HepG2 (cell line): ENCODE data around the gene SLC23A2. TPM values are rescaled to one million over a fixed set of nuclear protein-coding genes. Genes with fewer than 3 reads are reported as not detected.
A peak's percentile ranks its signal among the peaks of the same experiment; 100 is the strongest.

Experiments used
- ATAC-seq: fragments of 200-7000 bp; cut with Tn5 transposase; 3 replicates; pipeline ENCODE4 v1.9.1; 2020; ENCODE audit warnings: mild to moderate bottlenecking, moderate library complexity
- BruUV-seq: library from RNA; stranded (reverse); fragments of 400-500 nt; replicated peaks from 2 replicates; lab custom pipeline; 2021; lab: Mats Ljungman, UMichigan
- CTCF ChIA-PET: fragments of 300-600 bp; formaldehyde crosslinking; extraction: SDS; loops from one replicate; lab custom pipeline; 2021; ENCODE audit warnings: low total read pairs, inconsistent platforms, low intra/inter-chr PET ratio; lab: Yijun Ruan, JAX
- POLR2A ChIA-PET: fragments of 350-600 bp; sonication (Branson Sonifier 250); formaldehyde crosslinking; loops from one replicate; lab custom pipeline; 2020; ENCODE audit warnings: antibody characterized with exemption, inconsistent platforms; lab: Yijun Ruan, JAX
- DNase-seq: peaks from one replicate; pipeline ENCODE4 v3.0.0-alpha.2; 2015; ENCODE audit warnings: low spot score
- FAIRE-seq: peaks from 3 replicates; lab custom pipeline; 2011; peaks lifted over from hg19 to GRCh38; lab: Jason Lieb, UNC
- H2AFZ ChIP-seq: one replicate; pipeline ENCODE4 v1.6.1; 2011; ENCODE audit warnings: low read length, inconsistent platforms
- H3K27ac ChIP-seq: fragments of 300-600 bp; 3 replicates; pipeline ENCODE4 v1.8.0; 2011; ENCODE audit warnings: mixed run types, mild to moderate bottlenecking, mixed read lengths, low read length, inconsistent platforms; ENCODE audit not compliant: insufficient read depth; ENCODE audit errors: extremely low read length
- H3K27me3 ChIP-seq, 2 experiments: fragments of 200-600 bp in 1 of 2; 2 replicates in 1 of 2; 3 replicates in 1 of 2; pipeline versions ENCODE4 v1.6.0 to v1.8.0; 2011; ENCODE audit warnings: low read length in 2 of 2, mild to moderate bottlenecking in 2 of 2, moderate library complexity in 2 of 2, inconsistent platforms in 1 of 2; ENCODE audit not compliant: insufficient read depth in 2 of 2, control insufficient read depth in 1 of 2
- H3K36me3 ChIP-seq, 2 experiments: fragments of 200-600 bp in 1 of 2; replicated peaks in 1 of 2; 2 replicates in 1 of 2; 3 replicates in 1 of 2; pipeline versions ENCODE4 v1.5.1 to v1.8.0; 2011; ENCODE audit warnings: low read length in 2 of 2, inconsistent platforms in 1 of 2; ENCODE audit not compliant: insufficient read depth in 2 of 2, control insufficient read depth in 1 of 2
- H3K4me1 ChIP-seq: 2 replicates; pipeline ENCODE4 v1.5.1; 2012; ENCODE audit warnings: low read length, inconsistent platforms; ENCODE audit not compliant: insufficient read depth
- H3K4me2 ChIP-seq: 2 replicates; pipeline ENCODE4 v1.6.0; 2011; ENCODE audit warnings: low read depth, low read length, inconsistent platforms
- H3K4me3 ChIP-seq, 3 experiments: fragments of 200-600 bp in 1 of 3; sonication (generic), shearing (Covaris generic) in 1 of 3; replicated peaks in 1 of 3; 2 replicates each; pipeline ENCODE4 v1.5.1; 2011 to 2016; ENCODE audit warnings: low read length in 3 of 3, inconsistent platforms in 2 of 3, low read depth in 2 of 3, mild to moderate bottlenecking in 2 of 3, control low read depth in 1 of 3, mixed read lengths in 1 of 3; ENCODE audit not compliant: insufficient read depth in 1 of 3
- H3K79me2 ChIP-seq: one replicate; pipeline ENCODE4 v1.6.1; 2011; ENCODE audit warnings: low read length, inconsistent platforms; ENCODE audit not compliant: insufficient read depth
- H3K9ac ChIP-seq: 2 replicates; pipeline ENCODE4 v1.6.0; 2011; ENCODE audit warnings: mild to moderate bottlenecking, low read depth, low read length, inconsistent platforms; ENCODE audit not compliant: insufficient read depth
- H3K9me3 ChIP-seq: 2 replicates; pipeline ENCODE4 v1.5.1; 2012; ENCODE audit warnings: mild to moderate bottlenecking, low read length
- H4K20me1 ChIP-seq: 2 replicates; pipeline ENCODE4 v1.6.0; 2011; ENCODE audit warnings: inconsistent platforms, mild to moderate bottlenecking, low read length, moderate library complexity; ENCODE audit not compliant: insufficient read depth
- ATF5 ChIP-seq: sonication (generic); formaldehyde crosslinking; IDR thresholded peaks from 2 replicates; pipeline ENCODE4 v1.4.0; 2020; ENCODE audit warnings: mild to moderate bottlenecking, low read depth, missing genetic modification reagents
- DBP ChIP-seq: sonication (generic); formaldehyde crosslinking; IDR thresholded peaks from 2 replicates; pipeline ENCODE4 v1.4.0; 2020; ENCODE audit warnings: missing genetic modification reagents; ENCODE audit errors: not compliant biosample characterization
- GZF1 ChIP-seq: sonication (generic); formaldehyde crosslinking; IDR thresholded peaks from 2 replicates; pipeline ENCODE4 v1.5.1; 2020; ENCODE audit warnings: mild to moderate bottlenecking, missing genetic modification reagents
- HNF1B ChIP-seq: sonication (generic); formaldehyde crosslinking; IDR thresholded peaks from 2 replicates; pipeline ENCODE4 v1.5.1; 2020; ENCODE audit warnings: mild to moderate bottlenecking, moderate library complexity, missing genetic modification reagents
- HNRNPK ChIP-seq: fragments of 200-400 bp; formaldehyde crosslinking; IDR thresholded peaks from 2 replicates; pipeline ENCODE4 v1.6.1; 2018; ENCODE audit warnings: low read length, low read depth, moderate library complexity, mild to moderate bottlenecking; ENCODE audit not compliant: poor library complexity, severe bottlenecking
- KLF12 ChIP-seq: sonication (generic); formaldehyde crosslinking; IDR thresholded peaks from 2 replicates; pipeline ENCODE4 v1.4.0; 2020; ENCODE audit warnings: missing genetic modification reagents, borderline replicate concordance
- MEIS1 ChIP-seq: sonication (generic); formaldehyde crosslinking; IDR thresholded peaks from 2 replicates; pipeline ENCODE4 v1.9.0; 2021; ENCODE audit warnings: mild to moderate bottlenecking, missing genetic modification reagents, moderate library complexity, borderline replicate concordance
- MTF2 ChIP-seq: sonication (generic); formaldehyde crosslinking; IDR thresholded peaks from 2 replicates; pipeline ENCODE4 v1.5.0; 2020; ENCODE audit warnings: missing genetic modification reagents, borderline replicate concordance
- PRPF4 ChIP-seq: fragments of 200-400 bp; formaldehyde crosslinking; IDR thresholded peaks from 2 replicates; pipeline ENCODE4 v1.6.1; 2016; ENCODE audit warnings: low read length, low read depth; ENCODE audit not compliant: poor library complexity, severe bottlenecking
- STAT5B ChIP-seq: sonication (generic); formaldehyde crosslinking; IDR thresholded peaks from 2 replicates; pipeline ENCODE4 v1.4.0; 2020; ENCODE audit warnings: missing genetic modification reagents
- THAP11 ChIP-seq: IDR thresholded peaks from 2 replicates; pipeline ENCODE4 v1.6.1; 2016; ENCODE audit warnings: missing biosample characterization, missing genetic modification reagents
- THAP8 ChIP-seq: sonication (generic); formaldehyde crosslinking; IDR thresholded peaks from 2 replicates; pipeline ENCODE4 v1.5.1; 2020; ENCODE audit warnings: missing genetic modification reagents, mild to moderate bottlenecking, borderline replicate concordance
- ZBTB21 ChIP-seq: sonication (generic); formaldehyde crosslinking; IDR thresholded peaks from 2 replicates; pipeline ENCODE4 v1.4.0; 2020; ENCODE audit warnings: missing genetic modification reagents
- ZNF331 ChIP-seq: sonication (generic); formaldehyde crosslinking; IDR thresholded peaks from 2 replicates; pipeline ENCODE4 v1.4.0; 2020; ENCODE audit warnings: missing genetic modification reagents
- ZNF484 ChIP-seq: sonication (generic); formaldehyde crosslinking; IDR thresholded peaks from 2 replicates; pipeline ENCODE4 v1.5.1; 2020; ENCODE audit warnings: mild to moderate bottlenecking, low read depth, missing genetic modification reagents, borderline replicate concordance
- ZNF549 ChIP-seq: sonication (generic); formaldehyde crosslinking; IDR thresholded peaks from 2 replicates; pipeline ENCODE4 v1.5.0; 2020; ENCODE audit warnings: missing genetic modification reagents
- ZNF577 ChIP-seq: sonication (generic); formaldehyde crosslinking; IDR thresholded peaks from 2 replicates; pipeline ENCODE4 v1.4.0; 2020; ENCODE audit warnings: mild to moderate bottlenecking, low read depth, missing genetic modification reagents, borderline replicate concordance
- ZNF788 ChIP-seq: sonication (generic); formaldehyde crosslinking; IDR thresholded peaks from 2 replicates; pipeline ENCODE4 v1.5.0; 2020; ENCODE audit warnings: mild to moderate bottlenecking, missing genetic modification reagents, borderline replicate concordance
- WGBS: methylation state at CpG from one replicate; pipeline ENCODE4 v1.1.6; 2017; ENCODE audit warnings: low lambda C conversion rate; 5-methylcytosine and 5-hydroxymethylcytosine counted together
- in situ Hi-C: cut with HindIII; loops from 2 replicates; pipeline ENCODE4 v1.10.0; 2017; ENCODE audit warnings: low pct_unique_long_range_greater_than_20kb; ENCODE audit not compliant: extremely low pct_ligation_motif_present
- intact Hi-C: fragments of 100-400 bp; cut with micrococcal nuclease; formaldehyde crosslinking; loops from one replicate; pipeline ENCODE4 v1.10.0; 2022; ENCODE audit not compliant: unreplicated experiment
- polyA plus RNA-seq, 8 experiments: library from polyadenylated mRNA; depleted of rRNA in 3 of 8; stranded (reverse) in 7 of 8; unstranded in 1 of 8; fragments of >200 nt; fragmentation: Illumina TruSeq in 4 of 8; extraction: Trizol in 4 of 8; gene quantifications; 2 replicates each; pipeline versions ENCODE4 v1.2.1 to v1.2.3, GENCODE V29; 2011 to 2016; ENCODE audit warnings: low read depth in 4 of 8, missing spikeins in 1 of 8, mixed read lengths in 1 of 8; ENCODE audit not compliant: insufficient read depth in 1 of 8
- total RNA-seq, 5 experiments: library from RNA; depleted of rRNA; stranded (reverse); fragments of >200 nt; fragmentation: Illumina TruSeq; extraction: Trizol; gene quantifications; 2 replicates each; pipeline ENCODE4 v1.2.3, GENCODE V29; 2016; ENCODE audit warnings: low read depth in 1 of 5

The SLC23A2 gene
- total and polyA plus RNA-seq, 2 of the 13 experiments (the other 11 are each of a cell fraction or from before 2014, with no cell fraction given): 42.2 to 51.2 TPM

- TSS peak; percentile 95 for BruUV-seq
- Histone ChIP-seq H3K9me3 (no peaks in the 10 kb centered on the region), H3K4me3 (peak overlapping the region; percentile 17 to 43 (median 38); a peak in 5 of 6 replicates), H2AFZ (no peak overlapping the region), H3K27ac (peak overlapping the region; percentile 69), H3K79me2 (peaks cover 69% of the 10 kb centered on the region), H3K27me3 (no peaks in the 10 kb centered on the region), H3K4me2 (peak overlapping the region; percentile 78), H3K9ac (peak overlapping the region; percentile 38), H3K4me1 (peaks cover 96% of the 10 kb centered on the region), H3K36me3 (peaks cover 6 to 20% of the 10 kb centered on the region in 2 experiments), H4K20me1 (no peaks in the 10 kb centered on the region)
- WGBS: 3% methylated on average over 11 of the region's 11 CpGs
- DNase-seq (peak; percentile 99), ATAC-seq (peak; percentile 98), FAIRE-seq (peak; percentile 91)
- in situ Hi-C loops: no loop called here
- ChIA-PET CTCF (no interaction called here), POLR2A (interaction anchor here (0.7 to 1.7 kb wide), 15 partner anchors 8 to 211 kb away, joined by 3 to 17 read pairs (median 5); no protein-coding TSS in a partner anchor)
- intact Hi-C loops: loop anchor here (2.0 kb wide), 3 partner anchors 27 to 127 kb away; partner anchors contain the start of gene SLC23A2
- TF ChIP-seq GZF1 (CRISPR knock-in tag) (no peak; the same call in 1 of the 2 replicates), PRPF4 (no peak), ZBTB21 (peak; percentile 59; the same call in 1 of the 2 replicates), KLF12 (CRISPR knock-in tag) (peak; percentile 69), MEIS1 (CRISPR knock-in tag) (peak; percentile 91; the same call in 1 of the 2 replicates), STAT5B (CRISPR knock-in tag) (no peak; the same call in 1 of the 2 replicates), THAP11 (CRISPR knock-in tag) (peak; percentile 80), ZNF788 (CRISPR knock-in tag) (peak; percentile 99), ZNF549 (no peak), ZNF577 (no peak), HNF1B (peak; percentile 98), ATF5 (peak; percentile 89; the same call in 1 of the 2 replicates), MTF2 (no peak), ZNF484 (CRISPR knock-in tag) (no peak), ZNF331 (CRISPR knock-in tag) (peak; percentile 96), THAP8 (CRISPR knock-in tag) (no peak), HNRNPK (no peak), DBP (no peak)
These were observed 27.8 kb downstream of the SLC23A2 start for GRCh38 chr20:4973330-4974097.
